ENCODE measurements around the gene GRB2. TPM values are rescaled to one million over a fixed set of nuclear protein-coding genes. Genes with fewer than 3 reads are reported as not detected.

Gene GRB2
- total and polyA plus RNA-seq, 10 of the 15 experiments (the other 5 are each of a cell fraction or from before 2014, with no cell fraction given), result 113 to 268 (median 158) TPM

GRCh38 chr17:75412455-75413317 lies 7.2 kb upstream of the GRB2 start:
- ChIA-PET CTCF (interaction anchor here (0.6 to 4.1 kb wide), 39 partner anchors 14 to 451 kb away, joined by 3 to 65 read pairs (median 4); partner anchors contain the start of genes GGA3, MIF4GD, MRPS7 and SLC25A19), RAD21 (ENCODE audit: unreplicated experiment) (interaction anchor here (0.6 to 2.7 kb wide), 29 partner anchors 9 to 455 kb away, joined by 3 to 41 read pairs (median 5); partner anchors contain the start of genes CDR2L, LLGL2, MIF4GD and NUP85), POLR2A (interaction anchor here (0.6 to 1.4 kb wide), 7 partner anchors 16 to 372 kb away, joined by 3 to 9 read pairs (median 3); partner anchors contain the start of genes MIF4GD, SLC25A19 and UNK), SMC1A (ENCODE audit: uncharacterized antibody, unreplicated experiment) (interaction anchor here (0.6 to 3.0 kb wide), 36 partner anchors 10 to 451 kb away, joined by 3 to 32 read pairs (median 4); partner anchors contain the start of genes MIF4GD, NUP85, SLC25A19 and TMEM94)
- DNase-seq (ENCODE audit: low read depth, low spot score) (no peak), FAIRE-seq (peak; percentile 96), ATAC-seq (peak; percentile 93)
- Histone ChIP-seq H3K27me3 (replicated peaks in 1 of 2; ENCODE audit: control insufficient read depth in 2 of 2, insufficient read depth in 2 of 2, low read length in 1 of 2) (no peaks in the 10 kb centered on the region), H3K36me3 (ENCODE audit: control insufficient read depth in 2 of 2, insufficient read depth in 2 of 2, low read length in 1 of 2) (no peaks in the 10 kb centered on the region), H2AFZ (ENCODE audit: control insufficient read depth, low read depth, low read length) (peak overlapping the region; percentile 76), H3K27ac (ENCODE audit: control insufficient read depth, insufficient read depth) (peak overlapping the region; percentile 20), H4K20me1 (ENCODE audit: control insufficient read depth, insufficient read depth) (no peaks in the 10 kb centered on the region), H3K4me1 (ENCODE audit: control insufficient read depth, insufficient read depth, low read length) (peaks cover 15% of the 10 kb centered on the region), H3K9ac (ENCODE audit: control insufficient read depth, insufficient read depth, low read length) (no peak overlapping the region), H3K4me3 (no peak overlapping the region), H3K4me2 (ENCODE audit: control insufficient read depth, insufficient read depth) (peak overlapping the region; percentile 69), H3K79me2 (ENCODE audit: control insufficient read depth, insufficient read depth, low read length) (no peaks in the 10 kb centered on the region), H3K9me3 (replicated peaks; ENCODE audit: control insufficient read depth, insufficient read depth, low read length) (no peaks in the 10 kb centered on the region)
- no TSS peak for BruUV-seq (replicated peaks)
- in situ Hi-C loops (cut with MboI), result loop anchor here (5.0 kb wide), 3 partner anchors 140 to 445 kb away; partner anchors contain the start of gene MIF4GD
- 2% methylated on average over 8 of the region's 8 CpGs for WGBS (ENCODE audit: insufficient coverage, insufficient replicate concordance, low lambda C conversion rate, missing lambda C conversion rate)
- intact Hi-C loops (cut with micrococcal nuclease; ENCODE audit: unreplicated experiment), result loop anchor here (1.0 to 10.0 kb wide), 4 partner anchors 142 to 448 kb away; partner anchors contain the start of gene MIF4GD
- peak; percentile 63 for TF ChIP-seq SKIL (IDR thresholded peaks at IDR 0.05; ENCODE audit: low read depth, poor library complexity, severe bottlenecking)
- peak; percentile 89 for TF ChIP-seq SMC3 (IDR thresholded peaks at IDR 0.05; ENCODE audit: borderline replicate concordance, low read length)
- peak; percentile 94 for TF ChIP-seq RAD21 (IDR thresholded peaks at IDR 0.05; ENCODE audit: insufficient read depth, low read depth, low read length)
- TF ChIP-seq BHLHE40 (IDR thresholded peaks at IDR 0.05; ENCODE audit: borderline replicate concordance in 1 of 2, low read depth in 2 of 2, low read length in 1 of 2), result peak; percentile 24 to 41; a peak in 2 of 4 replicates
- 0 out of 2 replicates have a peak, but pooled peaks have one; percentile 37 for TF ChIP-seq RB1 (IDR thresholded peaks at IDR 0.05; ENCODE audit: borderline replicate concordance)
- TF ChIP-seq POU2F2 (IDR thresholded peaks at IDR 0.05; ENCODE audit: borderline replicate concordance, low read depth, low read length), result 0 out of 3 replicates have a peak, but pooled peaks have one; percentile 44
- no peak for TF ChIP-seq HDGF (IDR thresholded peaks at IDR 0.05)
- no peak for TF ChIP-seq ZZZ3 (IDR thresholded peaks at IDR 0.05; ENCODE audit: control insufficient read depth, insufficient read length, low read depth)
- 0 out of 4 replicates have a peak, but pooled peaks of 1 of the 2 experiments have one; percentile 8 for TF ChIP-seq SRF (IDR thresholded peaks at IDR 0.05; ENCODE audit: low read depth in 2 of 2, low read length in 2 of 2)
- peak; percentile 49; the same call in 1 of the 2 replicates for TF ChIP-seq RELB (IDR thresholded peaks at IDR 0.05; ENCODE audit: low read depth)
- no peak for TF ChIP-seq STAT1 (conservative IDR thresholded peaks at IDR 0.05)
- TF ChIP-seq CTCF (IDR thresholded peaks at IDR 0.05 in 2 of 3, conservative IDR thresholded peaks at IDR 0.05 in 1 of 3; ENCODE audit: control insufficient read depth in 2 of 3, extremely low read depth in 1 of 3, insufficient read depth in 1 of 3, low read depth in 3 of 3, low read length in 3 of 3), result peak; percentile 73 to 89 (median 85)
- TF ChIP-seq MEF2B (IDR thresholded peaks at IDR 0.05; ENCODE audit: partially characterized antibody, poor library complexity, severe bottlenecking), result peak; percentile 36
- TF ChIP-seq EED (IDR thresholded peaks at IDR 0.05; ENCODE audit: low read depth), result peak; percentile 27; the same call in 1 of the 2 replicates
- TF ChIP-seq TBL1XR1 (IDR thresholded peaks at IDR 0.05; ENCODE audit: low read depth, low read length), result no peak

All from GM12878 (cell line).